ENCODE measurements around the gene ZHX3.

GRCh38 chr20:41134362-41135186, 183.0 kb downstream of the ZHX3 start:
- TF ChIP-seq CTCF (IDR thresholded peaks at IDR 0.05; ENCODE audit: insufficient read depth, low read length) (no peak), POLR2AphosphoS5 (IDR thresholded peaks at IDR 0.05; ENCODE audit: low read depth) (no peak), GABPA (IDR thresholded peaks at IDR 0.05; ENCODE audit: low read depth) (no peak)
- TF ChIP-seq, protein P1, sequence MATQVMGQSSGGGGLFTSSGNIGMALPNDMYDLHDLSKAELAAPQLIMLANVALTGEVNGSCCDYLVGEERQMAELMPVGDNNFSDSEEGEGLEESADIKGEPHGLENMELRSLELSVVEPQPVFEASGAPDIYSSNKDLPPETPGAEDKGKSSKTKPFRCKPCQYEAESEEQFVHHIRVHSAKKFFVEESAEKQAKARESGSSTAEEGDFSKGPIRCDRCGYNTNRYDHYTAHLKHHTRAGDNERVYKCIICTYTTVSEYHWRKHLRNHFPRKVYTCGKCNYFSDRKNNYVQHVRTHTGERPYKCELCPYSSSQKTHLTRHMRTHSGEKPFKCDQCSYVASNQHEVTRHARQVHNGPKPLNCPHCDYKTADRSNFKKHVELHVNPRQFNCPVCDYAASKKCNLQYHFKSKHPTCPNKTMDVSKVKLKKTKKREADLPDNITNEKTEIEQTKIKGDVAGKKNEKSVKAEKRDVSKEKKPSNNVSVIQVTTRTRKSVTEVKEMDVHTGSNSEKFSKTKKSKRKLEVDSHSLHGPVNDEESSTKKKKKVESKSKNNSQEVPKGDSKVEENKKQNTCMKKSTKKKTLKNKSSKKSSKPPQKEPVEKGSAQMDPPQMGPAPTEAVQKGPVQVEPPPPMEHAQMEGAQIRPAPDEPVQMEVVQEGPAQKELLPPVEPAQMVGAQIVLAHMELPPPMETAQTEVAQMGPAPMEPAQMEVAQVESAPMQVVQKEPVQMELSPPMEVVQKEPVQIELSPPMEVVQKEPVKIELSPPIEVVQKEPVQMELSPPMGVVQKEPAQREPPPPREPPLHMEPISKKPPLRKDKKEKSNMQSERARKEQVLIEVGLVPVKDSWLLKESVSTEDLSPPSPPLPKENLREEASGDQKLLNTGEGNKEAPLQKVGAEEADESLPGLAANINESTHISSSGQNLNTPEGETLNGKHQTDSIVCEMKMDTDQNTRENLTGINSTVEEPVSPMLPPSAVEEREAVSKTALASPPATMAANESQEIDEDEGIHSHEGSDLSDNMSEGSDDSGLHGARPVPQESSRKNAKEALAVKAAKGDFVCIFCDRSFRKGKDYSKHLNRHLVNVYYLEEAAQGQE (IDR thresholded peaks at IDR 0.05; ENCODE audit: insufficient replicate concordance, low read depth) = no peak
